Body of pancreas (tissue), 4 donors: ENCODE data around the gene NINJ1. TPM values are rescaled to one million over a fixed set of nuclear protein-coding genes. Genes with fewer than 3 reads are reported as not detected.

Source experiments
- ATAC-seq: fragments of 150-250 bp; one replicate; pipeline ENCODE4 v1.9.1; 2016
- DNase-seq, 4 donors: peaks; one replicate each; pipeline ENCODE4 v3.0.0-alpha.2; 2019
- H3K27ac ChIP-seq, 4 donors: fragments of 200-600 bp; sonication (generic); 1 replicate in 3 of 4; 2 replicates in 1 of 4; pipeline versions ENCODE4 v1.5.1 to v1.6.1; 2016 to 2019; ENCODE audit warnings: mild to moderate bottlenecking in 1 of 4, mixed read lengths in 1 of 4, moderate library complexity in 1 of 4
- H3K27me3 ChIP-seq, 2 donors: fragments of 200-600 bp; sonication (generic); one replicate each; pipeline ENCODE4 v1.6.0; 2016; ENCODE audit warnings: mild to moderate bottlenecking in 1 of 2
- H3K36me3 ChIP-seq, 2 donors: fragments of 200-600 bp; sonication (generic); replicated peaks in 1 of 2; 2 replicates each; pipeline ENCODE4 v1.5.1; 2016; ENCODE audit warnings: low read depth in 2 of 2; ENCODE audit not compliant: insufficient read depth in 1 of 2
- H3K4me1 ChIP-seq: fragments of 200-600 bp; sonication (generic); one replicate; pipeline ENCODE4 v1.6.0; 2016
- H3K4me3 ChIP-seq, 2 donors: fragments of 200-600 bp; sonication (generic); 1 replicate in 1 of 2; 2 replicates in 1 of 2; pipeline ENCODE4 v1.5.1; 2016 to 2019
- H3K9me3 ChIP-seq, 3 donors: fragments of 200-600 bp; sonication (generic); 1 replicate in 2 of 3; 2 replicates in 1 of 3; pipeline ENCODE4 v1.5.1; 2016
- CTCF ChIP-seq, 7 experiments: fragments of 450-650 bp in 4 of 7; fragments of 200-600 bp in 3 of 7; sonication (generic) in 3 of 7; IDR thresholded peaks; one replicate each; pipeline ENCODE4 v1.5.1; 2016 to 2019; ENCODE audit warnings: antibody characterized with exemption in 7 of 7
- POLR2A ChIP-seq, 3 donors: fragments of 450-650 bp; IDR thresholded peaks; one replicate each; pipeline ENCODE4 v1.6.1; 2016; ENCODE audit warnings: antibody characterized with exemption in 3 of 3, mild to moderate bottlenecking in 2 of 3
- WGBS, 2 donors: methylation state at CpG; one replicate each; pipeline ENCODE4 v1.1.5; 2017; 5-methylcytosine and 5-hydroxymethylcytosine counted together
- intact Hi-C: fragments of 100-400 bp; cut with DNase I; formaldehyde crosslinking; loops from one replicate; pipeline ENCODE4 v1.15.1; 2023
- total RNA-seq, 2 donors: library from RNA; depleted of rRNA; stranded (reverse); fragments of >200 nt; gene quantifications; one replicate each; pipeline ENCODE4 v1.1.0, GENCODE V29; 2016

NINJ1 gene
- total RNA-seq, 2 donors from 2014 or later: 32.6 to 32.9 TPM

- intact Hi-C loops: no loop called here
- no peak overlapping the region for H3K27ac ChIP-seq
- no peaks in the 10 kb centered on the region for H3K36me3 ChIP-seq
- no peak overlapping the region for H3K4me3 ChIP-seq
- H3K9me3 ChIP-seq: no peaks in the 10 kb centered on the region
- ATAC-seq (no peak), DNase-seq (peak in 2 of 4 donors; percentile 3 to 43)
- WGBS, 2 donors: 71 to 88% methylated on average over 2 to 3 of the region's 3 CpGs
- H3K4me1 ChIP-seq: peaks cover 7% of the 10 kb centered on the region
- H3K27me3 ChIP-seq: no peaks in the 10 kb centered on the region
- no peak for TF ChIP-seq CTCF (IDR thresholded peaks at IDR 0.05)
- TF ChIP-seq POLR2A (IDR thresholded peaks at IDR 0.05): no peak
Measured at GRCh38 chr9:93091453-93092081, 42.5 kb downstream of the NINJ1 start.

DNA sequence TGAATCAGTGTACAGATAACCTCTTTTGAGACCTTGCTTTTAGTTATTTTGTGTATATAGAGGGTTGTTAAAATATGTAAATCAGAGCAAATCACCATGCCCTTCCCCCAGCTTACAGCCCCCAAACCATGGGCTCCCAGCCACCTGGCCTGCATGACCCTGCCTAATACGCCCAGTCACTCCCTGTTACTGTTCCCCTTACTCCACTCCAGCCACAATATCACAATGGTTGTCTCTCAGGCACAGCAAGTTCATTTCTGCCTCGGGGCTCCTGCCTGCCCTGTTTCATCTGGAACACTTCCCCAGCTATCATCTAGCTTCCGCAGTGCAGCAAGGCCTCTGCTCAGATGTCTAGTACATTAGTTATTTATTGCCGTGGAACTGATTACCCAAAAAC is 43.0 kb downstream of the NINJ1 start:
- WGBS, 2 donors: 86 to 88% methylated on average over 4 of the region's 4 CpGs
- DNase-seq (no peak), ATAC-seq (no peak)
- intact Hi-C loops: no loop called here
- no peak overlapping the region for H3K4me3 ChIP-seq
- no peaks in the 10 kb centered on the region for H3K9me3 ChIP-seq
- TF ChIP-seq POLR2A (IDR thresholded peaks at IDR 0.05) (no peak), CTCF (IDR thresholded peaks at IDR 0.05) (no peak)
- peaks cover 7% of the 10 kb centered on the region for H3K4me1 ChIP-seq
- no peak overlapping the region for H3K27ac ChIP-seq
- no peaks in the 10 kb centered on the region for H3K36me3 ChIP-seq
- H3K27me3 ChIP-seq: no peaks in the 10 kb centered on the region

DNA sequence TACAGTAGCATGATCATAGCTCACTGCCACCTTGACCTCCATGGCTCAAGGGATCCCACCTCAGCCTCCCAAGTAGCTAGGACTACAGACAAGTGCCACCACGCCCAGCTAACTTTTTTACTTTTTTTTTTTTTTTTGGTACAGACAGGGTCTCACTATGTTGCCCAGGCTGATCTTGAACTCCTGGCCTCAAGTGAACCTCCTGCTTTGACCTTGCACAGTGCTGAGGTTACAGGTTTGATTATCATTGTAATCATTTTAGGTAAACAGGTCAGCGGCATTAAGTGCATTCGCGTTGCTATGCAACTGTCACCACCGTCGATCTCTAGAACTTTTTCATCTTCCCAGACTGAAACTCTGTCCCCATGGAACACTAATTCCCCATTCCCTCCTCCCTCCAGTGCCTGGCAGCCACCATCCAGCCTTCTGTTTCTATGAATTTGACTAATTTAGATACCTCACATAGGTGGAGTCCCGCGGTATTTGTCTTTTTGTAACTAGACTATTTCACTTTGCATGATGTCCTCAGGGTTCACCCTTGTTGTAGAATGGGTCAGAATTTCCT is 43.9 kb downstream of the NINJ1 start:
- no peak overlapping the region for H3K27ac ChIP-seq
- peak in 1 of 4 donors; percentile 1 for DNase-seq
- peaks cover 7% of the 10 kb centered on the region for H3K4me1 ChIP-seq
- intact Hi-C loops: no loop called here
- H3K4me3 ChIP-seq: no peak overlapping the region
- H3K27me3 ChIP-seq: no peaks in the 10 kb centered on the region
- no peaks in the 10 kb centered on the region for H3K9me3 ChIP-seq
- ATAC-seq: no peak
- 45 to 51% methylated on average over 8 of the region's 8 CpGs for WGBS, 2 donors
- TF ChIP-seq POLR2A (IDR thresholded peaks at IDR 0.05) (no peak), CTCF (IDR thresholded peaks at IDR 0.05) (no peak)
- H3K36me3 ChIP-seq: no peaks in the 10 kb centered on the region

DNA sequence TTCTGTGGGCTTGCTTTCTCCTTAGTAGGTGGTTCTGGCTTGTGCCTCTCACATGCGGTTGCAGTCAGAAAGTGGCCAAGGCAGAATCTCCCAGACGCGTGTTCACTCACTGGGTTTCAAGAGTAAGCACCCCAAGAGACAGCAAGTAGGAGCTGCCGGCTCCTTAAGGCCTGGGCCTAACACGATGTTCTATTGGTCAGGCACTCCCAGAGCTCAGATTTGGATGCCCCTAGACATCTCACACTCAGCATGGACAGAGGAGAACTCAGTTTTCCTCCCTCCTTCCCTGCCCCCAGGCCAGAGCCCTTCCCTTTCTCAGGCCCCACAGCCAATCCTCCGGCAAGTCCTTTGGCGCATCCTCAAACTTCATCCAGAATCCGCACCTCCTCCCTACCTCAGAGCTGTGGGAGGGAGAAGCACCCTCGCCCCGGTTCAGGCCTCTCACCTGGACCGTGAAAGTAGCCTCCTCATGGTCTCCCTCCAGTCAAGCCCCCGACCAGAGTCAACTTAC is 44.5 kb downstream of the NINJ1 start:
- Histone ChIP-seq H3K27me3 (no peaks in the 10 kb centered on the region), H3K9me3 (no peaks in the 10 kb centered on the region), H3K4me3 (no peak overlapping the region), H3K27ac (no peak overlapping the region), H3K36me3 (no peaks in the 10 kb centered on the region), H3K4me1 (peaks cover under 1% of the 10 kb centered on the region)
- intact Hi-C loops: no loop called here
- TF ChIP-seq POLR2A (IDR thresholded peaks at IDR 0.05): no peak
- TF ChIP-seq CTCF (IDR thresholded peaks at IDR 0.05): no peak
- no peak for DNase-seq
- ATAC-seq: no peak
- 92% methylated on average over 12 of the region's 12 CpGs for WGBS, 2 donors

- 77 to 90% methylated on average over 5 of the region's 5 CpGs for WGBS, 2 donors
- no peak overlapping the region for H3K27ac ChIP-seq
- intact Hi-C loops: no loop called here
Measured at GRCh38 chr9:93089024-93089423, 45.0 kb downstream of the NINJ1 start.

More at GRCh38 chr9:93089024-93089423, 45.0 kb downstream of the NINJ1 start:
- ATAC-seq (no peak), DNase-seq (peak in 1 of 4 donors; percentile 1)
- TF ChIP-seq CTCF (IDR thresholded peaks at IDR 0.05) (no peak), POLR2A (IDR thresholded peaks at IDR 0.05) (no peak)
- no peaks in the 10 kb centered on the region for H3K4me1 ChIP-seq
- H3K9me3 ChIP-seq: no peaks in the 10 kb centered on the region
- no peaks in the 10 kb centered on the region for H3K27me3 ChIP-seq
- H3K4me3 ChIP-seq: no peak overlapping the region
- H3K36me3 ChIP-seq: no peaks in the 10 kb centered on the region
